Heart left ventricle (tissue), 13 donors: ENCODE measurements around the gene MRPL48.

ENCODE experiments used
- CTCF ChIP-seq, 12 donors: fragments of 200-600 bp; sonication (generic) in 4 of 12; IDR thresholded peaks; one replicate each; pipeline versions ENCODE4 v1.5.0 to v1.8.0; 2018 to 2022; ENCODE audit warnings: antibody characterized with exemption in 12 of 12, mild to moderate bottlenecking in 5 of 12
- POLR2A ChIP-seq, 2 donors: fragments of 450-650 bp; IDR thresholded peaks; one replicate each; pipeline ENCODE4 v1.6.1; 2017; ENCODE audit warnings: antibody characterized with exemption in 2 of 2, mild to moderate bottlenecking in 2 of 2, moderate library complexity in 2 of 2
- donor health status: ischemic (EF 13 %, LVEDD 7.1; RV severe dilation, severe dysfunction).
- donor health status: DM: no; HTN: yes; CAD: no.
- donor health status: DM: no; HTN: no; CAD: no.
- donor health status: ischemic (EF 25% LVEDD 6.9; RV normal size, moderate dysfunction).
- donor health status: ischemic (EF 25% LVEDD 5.7; RV mildly dilated, moderate dysfunction).
- donor health status: ischemic (EF 35%, LVEDD 5.7; RV mildly dilated, moderate dysfunction).
- donor health status: nonischemic (EF 11% LVEDD 7.7; RV severe dilation, severe dysfunction).
- donor health status: DM: yes; HTN: yes; CAD: no.
- donor health status: PGD.
- donor health status: ischemic (EF 29% LVEDD 5.4; RV normal size, mild dysfunction).
- donor health status: nonischemic (EF 23%, LVEDD 6.1; RV moderate dilation, normal function).

DNA sequence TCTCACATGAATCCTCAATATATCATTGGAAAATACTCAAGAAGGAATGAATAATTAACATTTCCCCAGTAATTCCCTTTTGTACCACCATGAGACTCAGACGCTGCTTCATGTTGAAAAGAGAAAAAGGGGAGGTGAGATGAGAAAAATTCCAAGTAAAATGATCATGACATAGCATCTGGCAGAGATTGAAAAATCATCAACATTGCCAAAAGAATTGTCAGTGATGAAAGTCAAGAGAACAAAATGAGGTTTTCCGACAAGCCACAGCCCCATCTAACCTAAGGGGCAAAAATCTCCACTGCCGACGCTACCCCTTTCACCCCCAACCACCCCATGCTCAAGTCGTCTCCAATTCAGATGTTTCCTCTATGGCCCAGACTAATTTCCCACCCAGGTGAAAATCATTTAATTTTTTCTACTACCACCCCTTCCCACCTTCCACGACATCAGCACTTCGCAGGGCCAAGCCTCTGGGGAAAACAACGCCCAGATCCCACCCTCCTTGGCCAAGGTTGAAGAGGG, 28.0 kb upstream of the MRPL48 start:
- TF ChIP-seq CTCF (IDR thresholded peaks at IDR 0.05) (no peak), POLR2A (IDR thresholded peaks at IDR 0.05) (no peak)
